K562 (cell line): Measurements from ENCODE around the gene KCNK4. TPM values are rescaled to one million over a fixed set of nuclear protein-coding genes. Genes with fewer than 3 reads are reported as not detected.

Experiments
- HIVEP1 ChIP-seq: fragments of 250-450 bp; sonication (Bioruptor Pico); IDR thresholded peaks from 2 replicates; pipeline ENCODE4 v1.4.0; 2020; ENCODE audit warnings: mild to moderate bottlenecking
- HMGN3 ChIP-seq: IDR thresholded peaks from 2 replicates; pipeline ENCODE4 v1.6.1; 2011; ENCODE audit warnings: borderline replicate concordance, low read depth, mild to moderate bottlenecking, mixed read lengths, low read length; ENCODE audit not compliant: insufficient read length; ENCODE audit errors: extremely low read depth
- POLR2A ChIP-seq: fragments of 450-650 bp; conservative IDR thresholded peaks from 2 replicates; pipeline ENCODE4 v1.6.1; 2016
- POLR2G ChIP-seq: fragments of 200-400 bp; formaldehyde crosslinking; IDR thresholded peaks from 2 replicates; pipeline ENCODE4 v1.6.1; 2017; ENCODE audit warnings: low read depth, mild to moderate bottlenecking, antibody characterized with exemption, low read length, moderate library complexity
- RBM15 ChIP-seq: fragments of 200-400 bp; formaldehyde crosslinking; IDR thresholded peaks from 2 replicates; pipeline ENCODE4 v1.6.1; 2018; ENCODE audit warnings: mild to moderate bottlenecking, low read length, moderate library complexity; ENCODE audit not compliant: insufficient read depth
- SIRT6 ChIP-seq: IDR thresholded peaks from one replicate; pipeline ENCODE4 v1.6.1; 2012; ENCODE audit warnings: low read depth, mild to moderate bottlenecking, control low read depth, inconsistent platforms, low read length, moderate library complexity
- SRSF1 ChIP-seq: fragments of 200-400 bp; formaldehyde crosslinking; IDR thresholded peaks from 2 replicates; pipeline ENCODE4 v1.6.1; 2017; ENCODE audit warnings: mild to moderate bottlenecking, low read depth, low read length, moderate library complexity
- ZBTB8A ChIP-seq: fragments of 450-650 bp; IDR thresholded peaks from 2 replicates; pipeline ENCODE4 v1.6.1; 2018; ENCODE audit warnings: mild to moderate bottlenecking, moderate library complexity; ENCODE audit not compliant: partially characterized antibody
- ZEB2 ChIP-seq: fragments of 450-650 bp; IDR thresholded peaks from 2 replicates; pipeline ENCODE4 v1.6.1; 2016
- polyA plus RNA-seq, 8 experiments: library from polyadenylated mRNA; depleted of rRNA in 4 of 8; stranded (reverse) in 5 of 8; unstranded in 3 of 8; fragments of >200 nt; fragmentation: Nextera tagmentation in 2 of 8; fragmentation: Illumina TruSeq in 1 of 8; extraction: Ambion mirVana in 2 of 8; extraction: Trizol in 1 of 8; gene quantifications; 2 replicates each; pipeline versions ENCODE4 v1.2.1 to v1.2.3, GENCODE V29; 2011 to 2014; ENCODE audit warnings: inconsistent platforms in 1 of 8, missing spikeins in 1 of 8
- total RNA-seq, 7 experiments: library from RNA; depleted of rRNA in 6 of 7; stranded (reverse); fragments of >200 nt in 6 of 7; fragmentation: Illumina TruSeq in 2 of 7; extraction: Trizol in 2 of 7; gene quantifications; 2 replicates each; pipeline versions ENCODE4 v1.2.1 to v1.2.3, GENCODE V29; 2011 to 2021; ENCODE audit warnings: low replicate concordance in 1 of 7
- TF ChIP-seq, protein P1 (sequence below): sonication (generic); formaldehyde crosslinking; IDR thresholded peaks from 2 replicates; pipeline ENCODE4 v1.5.0; 2020; ENCODE audit warnings: missing genetic modification reagents
- TF ChIP-seq, protein P2 (sequence below): sonication (generic); formaldehyde crosslinking; IDR thresholded peaks from 2 replicates; pipeline ENCODE4 v1.8.0; 2022; ENCODE audit warnings: missing genetic modification reagents, mild to moderate bottlenecking, moderate library complexity, borderline replicate concordance
- TF ChIP-seq, protein P3 (sequence below), 2 experiments: fragments of 150-350 bp in 1 of 2; IDR thresholded peaks; 2 replicates each; pipeline ENCODE4 v1.6.1; 2012 to 2016; ENCODE audit warnings: low read depth in 2 of 2, low read length in 2 of 2, mild to moderate bottlenecking in 1 of 2, moderate library complexity in 1 of 2
- TF ChIP-seq, protein P4 (sequence below): fragments of 450-650 bp; formaldehyde crosslinking; IDR thresholded peaks from 2 replicates; pipeline ENCODE4 v1.4.0; 2020; ENCODE audit warnings: mild to moderate bottlenecking, moderate library complexity
- TF ChIP-seq, protein P5 (sequence below): fragments of 450-650 bp; IDR thresholded peaks from 2 replicates; pipeline ENCODE4 v1.7.0; 2016; ENCODE audit warnings: borderline replicate concordance
- TF ChIP-seq, protein P6 (sequence below), 3 experiments: fragments of 200-800 bp in 1 of 3; sonication (Bioruptor generic) in 1 of 3; sonication (generic) in 1 of 3; formaldehyde crosslinking in 1 of 3; IDR thresholded peaks; 2 replicates each; pipeline versions ENCODE4 v1.6.1 to v1.8.0; 2016 to 2022; ENCODE audit warnings: mild to moderate bottlenecking in 2 of 3, missing compliant biosample characterization in 2 of 3, missing genetic modification characterization in 2 of 3, missing genetic modification reagents in 1 of 3

The KCNK4 gene
- total and polyA plus RNA-seq, 9 of the 15 experiments (the other 6 are each of a cell fraction or from before 2014, with no cell fraction given): not detected

DNA sequence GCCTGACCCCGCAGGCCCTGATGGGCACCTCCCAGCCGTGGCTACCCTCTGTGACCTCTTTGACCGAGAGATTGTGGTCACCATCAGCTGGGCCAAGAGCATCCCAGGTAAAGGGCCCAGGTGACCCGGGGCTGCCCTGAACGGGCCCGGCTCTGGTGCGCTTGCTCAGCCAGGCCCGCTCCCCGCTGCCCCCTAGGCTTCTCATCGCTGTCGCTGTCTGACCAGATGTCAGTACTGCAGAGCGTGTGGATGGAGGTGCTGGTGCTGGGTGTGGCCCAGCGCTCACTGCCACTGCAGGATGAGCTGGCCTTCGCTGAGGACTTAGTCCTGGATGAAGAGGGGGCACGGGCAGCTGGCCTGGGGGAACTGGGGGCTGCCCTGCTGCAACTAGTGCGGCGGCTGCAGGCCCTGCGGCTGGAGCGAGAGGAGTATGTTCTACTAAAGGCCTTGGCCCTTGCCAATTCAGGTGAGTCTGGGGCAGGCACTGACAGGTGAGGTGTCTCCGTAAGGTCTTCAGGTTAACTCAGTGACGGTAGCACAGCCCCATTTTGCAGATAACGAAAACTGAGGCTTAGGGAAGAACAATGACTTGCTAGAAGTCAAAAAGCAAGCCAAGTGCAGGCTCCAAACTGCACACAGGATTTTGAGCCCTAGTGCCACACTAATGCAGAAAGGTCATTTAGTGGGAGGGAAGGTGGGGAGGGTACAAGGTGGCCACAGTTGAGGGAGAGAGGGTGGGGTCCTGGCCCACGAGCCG is 23.9 kb downstream of the KCNK4 start (continued):
- TF ChIP-seq, protein P1, sequence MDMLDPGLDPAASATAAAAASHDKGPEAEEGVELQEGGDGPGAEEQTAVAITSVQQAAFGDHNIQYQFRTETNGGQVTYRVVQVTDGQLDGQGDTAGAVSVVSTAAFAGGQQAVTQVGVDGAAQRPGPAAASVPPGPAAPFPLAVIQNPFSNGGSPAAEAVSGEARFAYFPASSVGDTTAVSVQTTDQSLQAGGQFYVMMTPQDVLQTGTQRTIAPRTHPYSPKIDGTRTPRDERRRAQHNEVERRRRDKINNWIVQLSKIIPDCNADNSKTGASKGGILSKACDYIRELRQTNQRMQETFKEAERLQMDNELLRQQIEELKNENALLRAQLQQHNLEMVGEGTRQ (CRISPR knock-in tag): no peak
- TF ChIP-seq HIVEP1 (CRISPR knock-in tag) (no peak), ZEB2 (no peak), SRSF1 (no peak), POLR2A (no peak; the same call in 1 of the 2 replicates), RBM15 (no peak), ZBTB8A (no peak), POLR2G (peak; percentile 59), SIRT6 (no peak), HMGN3 (no peak)
- TF ChIP-seq, protein P2, sequence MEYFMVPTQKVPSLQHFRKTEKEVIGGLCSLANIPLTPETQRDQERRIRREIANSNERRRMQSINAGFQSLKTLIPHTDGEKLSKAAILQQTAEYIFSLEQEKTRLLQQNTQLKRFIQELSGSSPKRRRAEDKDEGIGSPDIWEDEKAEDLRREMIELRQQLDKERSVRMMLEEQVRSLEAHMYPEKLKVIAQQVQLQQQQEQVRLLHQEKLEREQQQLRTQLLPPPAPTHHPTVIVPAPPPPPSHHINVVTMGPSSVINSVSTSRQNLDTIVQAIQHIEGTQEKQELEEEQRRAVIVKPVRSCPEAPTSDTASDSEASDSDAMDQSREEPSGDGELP (CRISPR knock-in tag): peak; percentile 42; the same call in 1 of the 2 replicates
- TF ChIP-seq, protein P3, sequence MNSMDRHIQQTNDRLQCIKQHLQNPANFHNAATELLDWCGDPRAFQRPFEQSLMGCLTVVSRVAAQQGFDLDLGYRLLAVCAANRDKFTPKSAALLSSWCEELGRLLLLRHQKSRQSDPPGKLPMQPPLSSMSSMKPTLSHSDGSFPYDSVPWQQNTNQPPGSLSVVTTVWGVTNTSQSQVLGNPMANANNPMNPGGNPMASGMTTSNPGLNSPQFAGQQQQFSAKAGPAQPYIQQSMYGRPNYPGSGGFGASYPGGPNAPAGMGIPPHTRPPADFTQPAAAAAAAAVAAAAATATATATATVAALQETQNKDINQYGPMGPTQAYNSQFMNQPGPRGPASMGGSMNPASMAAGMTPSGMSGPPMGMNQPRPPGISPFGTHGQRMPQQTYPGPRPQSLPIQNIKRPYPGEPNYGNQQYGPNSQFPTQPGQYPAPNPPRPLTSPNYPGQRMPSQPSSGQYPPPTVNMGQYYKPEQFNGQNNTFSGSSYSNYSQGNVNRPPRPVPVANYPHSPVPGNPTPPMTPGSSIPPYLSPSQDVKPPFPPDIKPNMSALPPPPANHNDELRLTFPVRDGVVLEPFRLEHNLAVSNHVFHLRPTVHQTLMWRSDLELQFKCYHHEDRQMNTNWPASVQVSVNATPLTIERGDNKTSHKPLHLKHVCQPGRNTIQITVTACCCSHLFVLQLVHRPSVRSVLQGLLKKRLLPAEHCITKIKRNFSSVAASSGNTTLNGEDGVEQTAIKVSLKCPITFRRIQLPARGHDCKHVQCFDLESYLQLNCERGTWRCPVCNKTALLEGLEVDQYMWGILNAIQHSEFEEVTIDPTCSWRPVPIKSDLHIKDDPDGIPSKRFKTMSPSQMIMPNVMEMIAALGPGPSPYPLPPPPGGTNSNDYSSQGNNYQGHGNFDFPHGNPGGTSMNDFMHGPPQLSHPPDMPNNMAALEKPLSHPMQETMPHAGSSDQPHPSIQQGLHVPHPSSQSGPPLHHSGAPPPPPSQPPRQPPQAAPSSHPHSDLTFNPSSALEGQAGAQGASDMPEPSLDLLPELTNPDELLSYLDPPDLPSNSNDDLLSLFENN (IDR thresholded peaks at IDR 0.05; ENCODE audit: low read depth in 2 of 2, low read length in 2 of 2): no peak
- TF ChIP-seq, protein P4, sequence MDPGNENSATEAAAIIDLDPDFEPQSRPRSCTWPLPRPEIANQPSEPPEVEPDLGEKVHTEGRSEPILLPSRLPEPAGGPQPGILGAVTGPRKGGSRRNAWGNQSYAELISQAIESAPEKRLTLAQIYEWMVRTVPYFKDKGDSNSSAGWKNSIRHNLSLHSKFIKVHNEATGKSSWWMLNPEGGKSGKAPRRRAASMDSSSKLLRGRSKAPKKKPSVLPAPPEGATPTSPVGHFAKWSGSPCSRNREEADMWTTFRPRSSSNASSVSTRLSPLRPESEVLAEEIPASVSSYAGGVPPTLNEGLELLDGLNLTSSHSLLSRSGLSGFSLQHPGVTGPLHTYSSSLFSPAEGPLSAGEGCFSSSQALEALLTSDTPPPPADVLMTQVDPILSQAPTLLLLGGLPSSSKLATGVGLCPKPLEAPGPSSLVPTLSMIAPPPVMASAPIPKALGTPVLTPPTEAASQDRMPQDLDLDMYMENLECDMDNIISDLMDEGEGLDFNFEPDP (CRISPR knock-in tag): no peak
- TF ChIP-seq, protein P5, sequence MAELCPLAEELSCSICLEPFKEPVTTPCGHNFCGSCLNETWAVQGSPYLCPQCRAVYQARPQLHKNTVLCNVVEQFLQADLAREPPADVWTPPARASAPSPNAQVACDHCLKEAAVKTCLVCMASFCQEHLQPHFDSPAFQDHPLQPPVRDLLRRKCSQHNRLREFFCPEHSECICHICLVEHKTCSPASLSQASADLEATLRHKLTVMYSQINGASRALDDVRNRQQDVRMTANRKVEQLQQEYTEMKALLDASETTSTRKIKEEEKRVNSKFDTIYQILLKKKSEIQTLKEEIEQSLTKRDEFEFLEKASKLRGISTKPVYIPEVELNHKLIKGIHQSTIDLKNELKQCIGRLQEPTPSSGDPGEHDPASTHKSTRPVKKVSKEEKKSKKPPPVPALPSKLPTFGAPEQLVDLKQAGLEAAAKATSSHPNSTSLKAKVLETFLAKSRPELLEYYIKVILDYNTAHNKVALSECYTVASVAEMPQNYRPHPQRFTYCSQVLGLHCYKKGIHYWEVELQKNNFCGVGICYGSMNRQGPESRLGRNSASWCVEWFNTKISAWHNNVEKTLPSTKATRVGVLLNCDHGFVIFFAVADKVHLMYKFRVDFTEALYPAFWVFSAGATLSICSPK: no peak
- TF ChIP-seq, protein P6, sequence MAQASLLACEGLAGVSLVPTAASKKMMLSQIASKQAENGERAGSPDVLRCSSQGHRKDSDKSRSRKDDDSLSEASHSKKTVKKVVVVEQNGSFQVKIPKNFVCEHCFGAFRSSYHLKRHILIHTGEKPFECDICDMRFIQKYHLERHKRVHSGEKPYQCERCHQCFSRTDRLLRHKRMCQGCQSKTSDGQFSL (CRISPR knock-in tag; IDR thresholded peaks at IDR 0.05): no peak
- TF ChIP-seq, protein P6 (tag; IDR thresholded peaks at IDR 0.05): no peak
